GM19025 (cell line): ENCODE results near the gene SLC26A5.
A peak's percentile ranks its signal among the peaks of the same experiment; 100 is the strongest.

ENCODE experiments used
- ATAC-seq: cut with Tn5 transposase; IDR thresholded peaks from one replicate; pipeline ENCODE4 v1.9.1; 2021; ENCODE audit warnings: mild to moderate bottlenecking, low read depth, moderate library complexity; ENCODE audit not compliant: unreplicated experiment

Gene SLC26A5

DNA sequence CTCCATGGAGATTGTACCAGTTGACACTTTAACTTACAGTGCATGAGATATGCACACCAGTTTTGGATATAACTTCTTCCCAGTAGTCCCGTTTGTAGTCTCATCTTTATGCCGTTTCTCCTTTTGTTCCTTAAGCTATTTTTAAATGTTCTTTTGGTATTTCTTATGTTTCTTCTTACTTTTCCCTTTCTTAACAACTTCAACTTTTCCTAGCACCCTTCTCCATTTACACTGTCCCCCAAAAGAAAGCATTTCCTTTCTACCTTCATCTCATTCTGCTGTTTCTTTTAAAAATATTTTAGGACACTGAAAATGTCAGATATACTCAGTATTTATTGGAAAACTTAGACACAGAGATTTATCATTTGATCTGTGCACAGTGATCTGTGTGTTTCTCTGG is 97.0 kb downstream of the SLC26A5 start:
- ATAC-seq = no peak

- ATAC-seq = no peak
Measured at GRCh38 chr7:103348452-103348851, 97.6 kb downstream of the SLC26A5 start.

GRCh38 chr7:103347507-103348267 is 98.3 kb downstream of the SLC26A5 start, which contains the start of gene PSMC2:
Gene PSMC2 (plus strand): TSS chr7:103347643. CDS start chr7:103347712, 69 bp downstream.
- ATAC-seq = peak; percentile 71

- ATAC-seq = no peak
Measured at GRCh38 chr7:103346396-103346795, 99.6 kb downstream of the SLC26A5 start.

DNA sequence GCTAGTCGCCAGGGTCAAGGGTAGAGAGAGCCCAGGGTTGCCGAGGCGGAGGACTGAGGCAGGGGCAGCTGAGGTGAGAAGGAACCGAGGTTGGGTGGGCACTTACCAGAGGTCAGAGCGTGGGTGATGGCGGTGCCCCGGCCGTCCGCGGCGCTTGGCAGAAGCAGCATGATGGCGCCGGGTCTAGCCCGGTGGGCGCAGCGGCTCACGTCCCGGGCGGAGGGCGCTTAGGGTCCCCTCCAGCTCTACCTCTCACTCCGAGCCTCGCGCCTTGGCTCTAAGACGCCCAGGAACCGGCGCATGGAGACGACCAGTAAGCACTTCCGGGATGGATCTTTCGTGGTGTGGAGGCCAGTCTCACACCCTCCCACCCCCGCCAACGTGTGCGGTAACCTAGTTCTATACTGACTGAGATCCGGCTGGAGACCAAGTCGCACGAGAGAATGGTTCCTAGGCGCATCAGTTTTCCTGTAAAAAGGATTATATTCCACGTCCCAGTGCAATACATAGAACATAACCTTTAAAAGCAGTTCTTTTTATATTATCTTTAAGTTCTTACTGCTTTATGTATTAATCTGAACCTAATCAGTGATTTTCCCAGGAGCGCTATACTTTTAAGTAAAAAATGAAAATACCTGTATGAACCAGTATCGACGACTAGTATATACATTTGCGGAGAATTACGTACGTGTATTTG is 101.4 kb downstream of the SLC26A5 start, which contains the start of gene DNAJC2:
TSS of gene DNAJC2 (minus strand) at position 315 of the 697 bp plus-strand sequence. CDS start at position 170, 145 bp downstream.
- peak; percentile 73 for ATAC-seq

- ATAC-seq = peak; percentile 6
Measured at GRCh38 chr7:103343758-103344452, 102.1 kb downstream of the SLC26A5 start.

- no peak for ATAC-seq
Measured at GRCh38 chr7:103343332-103343731, 102.7 kb downstream of the SLC26A5 start.

DNA sequence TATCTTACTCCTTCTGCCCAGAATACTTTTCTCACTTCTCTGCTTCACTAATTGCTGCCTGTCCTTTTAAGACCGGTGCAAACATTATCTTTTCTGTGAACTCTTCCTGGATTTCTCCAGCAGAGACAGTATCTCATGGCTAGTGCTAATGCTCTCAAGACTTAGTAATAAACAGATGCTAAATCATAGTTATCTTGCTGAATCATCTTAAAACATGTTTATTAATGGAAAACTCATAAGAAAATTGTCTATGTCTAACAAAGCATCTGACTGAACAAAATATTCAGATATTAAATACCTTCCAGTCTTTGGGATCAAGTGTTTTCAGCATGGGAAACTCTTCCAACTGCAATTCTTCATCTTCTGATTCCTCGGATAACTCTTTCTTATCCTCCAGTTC is 104.5 kb downstream of the SLC26A5 start:
- ATAC-seq = no peak

DNA sequence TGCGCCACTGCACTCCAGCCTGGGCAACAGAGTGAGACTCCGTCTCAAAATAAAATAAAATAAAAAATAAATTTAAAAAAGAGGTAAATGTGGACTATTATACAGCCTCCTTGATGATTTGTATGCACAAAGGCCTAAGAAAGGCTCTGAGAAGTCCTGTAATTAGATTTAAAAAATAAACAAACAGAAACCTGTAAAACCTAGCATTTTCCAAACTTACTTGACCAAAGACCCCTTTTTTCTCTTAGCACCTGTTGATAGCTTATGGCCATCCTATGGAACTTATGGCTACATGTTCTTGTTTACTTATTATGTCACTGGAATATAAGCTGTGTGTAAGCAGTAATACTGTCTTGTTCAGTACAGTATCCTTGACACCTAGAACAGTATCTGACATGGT is 107.1 kb downstream of the SLC26A5 start:
- no peak for ATAC-seq

- no peak for ATAC-seq
Measured at GRCh38 chr7:103336761-103337160, 109.2 kb downstream of the SLC26A5 start.

DNA sequence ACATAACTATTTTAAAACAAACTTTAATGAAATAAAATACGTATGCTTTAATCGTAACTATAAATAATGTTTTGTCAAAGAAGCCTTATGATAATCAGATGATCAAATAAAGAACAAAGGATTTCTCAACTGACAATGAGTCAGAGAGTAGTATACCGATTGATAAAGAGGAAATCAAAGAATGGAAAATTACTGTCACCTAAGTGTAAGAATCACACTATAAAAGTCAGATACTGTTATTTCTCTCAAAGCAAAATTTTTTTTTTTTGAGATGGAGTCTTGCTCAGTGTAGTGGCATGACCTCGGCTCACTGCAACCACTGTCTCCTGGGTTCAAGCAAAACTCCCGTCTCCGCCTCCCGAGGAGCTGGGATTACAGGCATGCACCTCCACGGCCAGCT is 120.3 kb downstream of the SLC26A5 start:
- no peak for ATAC-seq
